HAP-1 (cell line): ENCODE measurements around the gene PDZK1.
"Not testable (repeated sequence)": the region's sequence is repeated elsewhere in the genome, so short reads cannot be mapped to it uniquely, and the experiment has no call there.

Experiments used
- DNase-seq, 2 experiments: peaks; one replicate each; pipeline ENCODE4 v3.0.0-alpha.2; 2016 to 2020; ENCODE audit warnings: low spot score in 2 of 2
- H3K27me3 ChIP-seq: fragments of 250-450 bp; sonication (Bioruptor Pico); 2 replicates; pipeline ENCODE4 v1.5.1; 2020; ENCODE audit warnings: low read depth, mild to moderate bottlenecking, moderate library complexity
- H3K36me3 ChIP-seq: fragments of 250-450 bp; sonication (Bioruptor Pico); replicated peaks from 2 replicates; pipeline ENCODE4 v1.5.1; 2020; ENCODE audit warnings: mild to moderate bottlenecking
- H3K4me1 ChIP-seq: fragments of 250-450 bp; sonication (Bioruptor Pico); 2 replicates; pipeline ENCODE4 v1.5.1; 2020; ENCODE audit warnings: mild to moderate bottlenecking
- H3K4me3 ChIP-seq: fragments of 250-450 bp; sonication (Bioruptor Pico); 2 replicates; pipeline ENCODE4 v1.5.1; 2020; ENCODE audit warnings: mild to moderate bottlenecking, moderate library complexity
- H3K9me3 ChIP-seq: fragments of 250-450 bp; sonication (Bioruptor Pico); 2 replicates; pipeline ENCODE4 v1.5.1; 2020; ENCODE audit warnings: mild to moderate bottlenecking, moderate library complexity
- in situ Hi-C: fragments of 300-500 bp; cut with MboI; formaldehyde crosslinking; loops from 3 replicates; pipeline ENCODE4 v1.14.3; 2020; ENCODE audit warnings: low sequenced_read_pairs, inconsistent platforms, mixed read lengths

PDZK1 gene

DNA sequence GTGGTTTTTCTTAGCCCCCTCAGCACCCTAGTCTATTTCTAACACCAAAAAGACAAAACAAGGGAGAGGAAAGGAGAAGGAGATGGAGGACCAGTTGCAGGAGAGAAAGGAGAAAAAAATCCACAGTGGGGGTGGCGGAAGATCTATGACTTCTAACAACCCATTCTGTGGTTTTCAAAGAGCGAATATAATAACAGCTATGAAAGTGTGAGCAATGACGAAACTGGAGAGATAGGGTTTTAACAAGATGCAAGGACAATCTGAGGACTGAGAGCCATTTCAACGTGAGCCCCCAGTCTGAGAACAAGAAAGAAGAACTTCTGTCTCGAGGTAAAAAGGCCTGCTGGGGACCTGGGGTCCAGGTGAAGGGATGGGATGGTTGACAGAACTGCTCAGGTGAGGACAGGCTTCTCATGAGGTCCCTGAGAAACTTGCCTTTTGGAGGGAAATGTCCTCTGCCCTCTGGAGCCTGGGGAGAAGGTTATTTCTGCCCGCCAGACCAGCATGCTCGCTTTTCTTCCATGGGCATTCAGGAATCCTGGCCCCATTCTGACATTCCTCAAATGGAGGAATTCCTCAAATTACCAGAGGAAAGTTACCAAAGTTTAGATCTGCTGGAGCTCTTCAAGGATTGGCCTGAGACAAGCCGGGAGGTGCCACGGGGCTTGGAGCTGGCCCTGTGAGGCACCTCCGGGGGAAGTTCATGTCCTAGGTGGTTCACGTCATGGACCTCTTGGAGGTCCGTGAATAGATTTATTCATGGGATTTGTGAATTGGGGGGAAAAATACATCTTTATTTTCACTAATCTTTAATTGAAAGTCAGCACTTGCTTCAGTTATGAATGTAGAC lies 12.3 kb upstream of the PDZK1 start, which contains the start of gene CD160:
Gene CD160, plus strand, starts transcription at position 270 of the 850 bp plus-strand sequence. CDS start 8,829 bp downstream, outside the sequence.
- Histone ChIP-seq H3K4me1 (no peaks in the 10 kb centered on the region; the same call in 1 of the 2 replicates), H3K27me3 (no peaks in the 10 kb centered on the region), H3K9me3 (no peaks in the 10 kb centered on the region), H3K4me3 (no peak within 1 kb of the TSS), H3K36me3 (no peaks in the 10 kb centered on the region)
- no peak for DNase-seq
- in situ Hi-C loops: loop anchor here (5.0 kb wide), 1 partner anchor 58 kb away; no protein-coding TSS in a partner anchor

- H3K4me1 ChIP-seq, H3K4me3 ChIP-seq, in situ Hi-C loops, H3K27me3 ChIP-seq, DNase-seq, H3K36me3 ChIP-seq, H3K9me3 ChIP-seq: not testable (repeated sequence)
These were observed 11.3 kb upstream of the PDZK1 start for GRCh38 chr1:145718465-145718864.

GRCh38 chr1:145717833-145718232 lies 10.7 kb upstream of the PDZK1 start:
- in situ Hi-C loops: no loop called here
- H3K27me3 ChIP-seq: no peaks in the 10 kb centered on the region
- no peaks in the 10 kb centered on the region; the same call in 1 of the 2 replicates for H3K4me1 ChIP-seq
- H3K36me3 ChIP-seq: no peaks in the 10 kb centered on the region
- no peaks in the 10 kb centered on the region for H3K9me3 ChIP-seq
- no peak overlapping the region for H3K4me3 ChIP-seq
- DNase-seq: no peak

- H3K27me3 ChIP-seq: no peaks in the 10 kb centered on the region
- H3K9me3 ChIP-seq: no peaks in the 10 kb centered on the region
- no peak for DNase-seq
- H3K4me3 ChIP-seq: no peak overlapping the region
- no peaks in the 10 kb centered on the region for H3K36me3 ChIP-seq
- in situ Hi-C loops: no loop called here
- no peaks in the 10 kb centered on the region; the same call in 1 of the 2 replicates for H3K4me1 ChIP-seq
These were observed 9.6 kb upstream of the PDZK1 start for GRCh38 chr1:145716641-145717345.

DNA sequence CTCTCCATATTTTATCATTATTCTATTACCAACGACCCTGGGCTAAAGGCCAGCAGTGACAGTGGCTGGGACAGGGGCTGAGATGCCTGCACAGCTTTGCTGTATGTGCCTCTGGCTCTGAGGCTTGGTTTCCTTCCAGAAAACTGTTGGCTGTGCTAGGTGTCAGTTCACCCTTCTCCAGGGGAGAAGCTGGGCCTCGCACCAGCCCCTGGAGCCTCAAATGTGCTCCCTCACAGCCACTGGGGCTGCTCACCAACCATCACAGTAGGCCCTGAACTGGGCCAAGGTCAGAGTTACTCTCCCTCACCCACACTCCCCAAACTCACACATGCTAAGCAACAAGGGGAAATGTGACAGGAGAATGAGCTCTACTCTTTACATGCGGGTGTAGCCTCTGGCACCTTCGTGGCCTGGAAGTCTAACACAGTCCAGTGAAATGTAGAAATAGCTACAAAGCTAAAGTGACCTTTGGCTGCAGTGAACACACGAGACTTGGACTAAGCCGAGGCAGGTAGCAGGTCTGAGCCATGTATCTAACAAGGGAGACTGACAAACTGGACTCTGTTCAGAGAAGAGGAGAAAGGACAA lies 7.5 kb upstream of the PDZK1 start:
- no peaks in the 10 kb centered on the region for H3K9me3 ChIP-seq
- H3K27me3 ChIP-seq: no peaks in the 10 kb centered on the region
- no peaks in the 10 kb centered on the region for H3K4me1 ChIP-seq
- in situ Hi-C loops: no loop called here
- DNase-seq: no peak
- H3K36me3 ChIP-seq: no peaks in the 10 kb centered on the region
- no peak overlapping the region for H3K4me3 ChIP-seq

GRCh38 chr1:145711213-145711651 lies 4.1 kb upstream of the PDZK1 start:
- Histone ChIP-seq H3K36me3 (no peaks in the 10 kb centered on the region), H3K4me3 (no peak overlapping the region), H3K4me1 (no peaks in the 10 kb centered on the region), H3K9me3 (no peaks in the 10 kb centered on the region), H3K27me3 (no peaks in the 10 kb centered on the region)
- in situ Hi-C loops: no loop called here
- DNase-seq: no peak

DNA sequence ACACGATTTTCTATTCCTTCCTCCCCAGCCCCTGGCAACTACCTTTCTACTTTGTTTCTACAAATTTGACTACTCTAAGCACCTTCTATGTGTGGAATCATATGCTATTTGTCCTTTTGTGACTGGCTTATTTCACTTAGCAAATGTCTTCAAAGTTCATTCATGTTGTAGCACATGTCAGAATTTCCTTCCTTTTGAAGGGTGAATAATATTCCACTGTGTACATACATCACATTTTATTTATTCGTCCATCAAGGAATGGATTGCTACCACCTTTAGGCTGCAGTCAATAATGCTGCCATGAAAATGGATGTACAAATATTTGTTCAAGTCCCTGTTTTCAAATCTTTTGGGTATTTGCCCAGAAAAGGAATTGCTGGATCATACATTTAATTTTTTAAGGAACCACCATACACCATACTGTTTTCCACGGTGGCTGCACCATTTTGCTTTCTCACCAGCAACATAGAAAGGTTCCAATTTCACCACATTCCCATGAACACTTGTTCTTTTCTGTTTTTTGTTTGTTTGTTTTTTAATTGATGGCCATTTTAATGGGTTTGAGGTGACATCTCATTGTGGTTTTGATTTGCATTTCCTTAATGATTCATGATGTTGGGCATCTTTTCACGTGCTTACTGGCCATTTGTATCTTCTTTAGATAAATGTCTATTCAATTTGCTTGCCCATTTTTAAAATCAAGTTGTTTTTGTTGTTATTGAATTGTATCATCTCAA lies 3.3 kb upstream of the PDZK1 start:
- no peaks in the 10 kb centered on the region for H3K27me3 ChIP-seq
- no peak overlapping the region for H3K4me3 ChIP-seq
- no peaks in the 10 kb centered on the region for H3K9me3 ChIP-seq
- in situ Hi-C loops: no loop called here
- H3K4me1 ChIP-seq: no peaks in the 10 kb centered on the region
- H3K36me3 ChIP-seq: no peaks in the 10 kb centered on the region
- no peak for DNase-seq

DNA sequence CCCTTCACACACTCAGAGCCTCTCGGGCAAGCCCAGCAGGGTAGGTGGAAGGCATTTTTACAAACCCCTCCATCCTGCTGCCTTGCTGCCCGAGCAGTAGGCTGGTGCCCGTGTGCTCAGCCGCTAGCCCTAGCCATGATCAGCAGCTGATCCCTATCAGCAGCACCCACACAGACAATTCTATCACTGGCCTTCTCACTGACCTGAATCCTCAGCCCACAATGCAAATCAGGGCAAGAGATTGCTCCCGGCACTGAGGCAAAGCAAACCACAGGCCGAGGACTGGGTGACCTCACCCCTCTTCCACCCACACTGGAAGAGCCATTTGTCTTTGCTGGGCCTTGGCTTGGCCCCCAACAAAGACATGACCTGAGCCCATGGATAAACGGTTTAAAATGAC lies 895 bp upstream of the PDZK1 start:
- no peak overlapping the region for H3K4me3 ChIP-seq
- H3K27me3 ChIP-seq: no peaks in the 10 kb centered on the region
- no peaks in the 10 kb centered on the region for H3K9me3 ChIP-seq
- DNase-seq: no peak
- no peaks in the 10 kb centered on the region for H3K4me1 ChIP-seq
- in situ Hi-C loops: no loop called here
- no peaks in the 10 kb centered on the region for H3K36me3 ChIP-seq

DNA sequence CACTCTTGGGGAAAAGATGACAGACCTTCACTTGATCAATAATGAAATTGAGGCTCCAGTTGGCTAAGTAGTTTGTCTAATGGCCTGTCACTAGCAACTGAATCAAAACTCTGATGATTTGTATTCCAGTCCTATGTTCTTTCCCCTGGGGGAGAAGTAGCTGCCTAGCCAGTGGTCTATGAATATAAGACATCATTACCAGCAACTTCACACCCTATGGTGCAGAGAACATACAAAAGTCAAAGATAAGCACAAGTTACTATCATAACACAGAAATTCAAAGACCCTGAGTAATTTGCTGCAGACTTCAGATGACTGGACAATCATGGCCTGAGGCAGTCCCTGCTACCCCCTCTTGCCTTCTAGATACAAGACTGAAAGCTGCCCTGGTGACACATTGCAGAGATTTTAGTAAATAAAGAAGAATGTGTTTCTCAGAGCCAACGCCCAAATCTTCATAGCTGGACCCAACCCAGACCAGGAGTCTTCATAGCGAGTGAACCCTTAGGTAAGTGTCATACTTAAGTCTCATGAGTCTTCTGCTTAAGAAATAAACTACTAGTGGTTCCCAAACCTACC lies 993 bp downstream of the PDZK1 start:
- Histone ChIP-seq H3K4me1 (no peaks in the 10 kb centered on the region), H3K36me3 (no peaks in the 10 kb centered on the region), H3K9me3 (no peaks in the 10 kb centered on the region), H3K4me3 (no peak overlapping the region), H3K27me3 (no peaks in the 10 kb centered on the region)
- DNase-seq: no peak
- in situ Hi-C loops: no loop called here

GRCh38 chr1:145705622-145706021 lies 1.5 kb downstream of the PDZK1 start:
- Histone ChIP-seq H3K36me3 (no peaks in the 10 kb centered on the region), H3K27me3 (no peaks in the 10 kb centered on the region), H3K4me1 (no peaks in the 10 kb centered on the region), H3K4me3 (no peak overlapping the region), H3K9me3 (no peaks in the 10 kb centered on the region)
- no peak for DNase-seq
- in situ Hi-C loops: no loop called here

DNA sequence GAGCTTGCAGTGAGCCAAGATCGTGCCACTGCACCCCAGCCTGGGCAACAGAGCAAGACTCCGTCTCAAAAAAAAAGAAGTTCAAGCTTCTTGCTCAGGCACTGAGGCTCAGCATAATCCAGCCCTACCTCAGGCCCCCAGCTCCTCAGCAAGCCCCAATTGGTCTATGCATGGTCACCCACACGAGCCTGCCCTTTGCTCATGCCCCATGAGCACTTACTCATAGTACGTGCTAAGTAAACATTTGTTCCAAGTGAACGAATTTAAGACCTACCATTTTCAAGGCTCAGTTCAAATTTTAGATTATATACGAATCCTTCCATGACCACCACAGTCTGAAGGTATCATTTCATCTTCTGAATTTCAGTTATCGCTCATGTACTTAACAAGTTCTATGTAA lies 4.3 kb downstream of the PDZK1 start:
- in situ Hi-C loops: no loop called here
- no peaks in the 10 kb centered on the region for H3K36me3 ChIP-seq
- no peak overlapping the region for H3K4me3 ChIP-seq
- H3K27me3 ChIP-seq: no peaks in the 10 kb centered on the region
- DNase-seq: no peak
- no peaks in the 10 kb centered on the region for H3K9me3 ChIP-seq
- H3K4me1 ChIP-seq: no peaks in the 10 kb centered on the region

DNA sequence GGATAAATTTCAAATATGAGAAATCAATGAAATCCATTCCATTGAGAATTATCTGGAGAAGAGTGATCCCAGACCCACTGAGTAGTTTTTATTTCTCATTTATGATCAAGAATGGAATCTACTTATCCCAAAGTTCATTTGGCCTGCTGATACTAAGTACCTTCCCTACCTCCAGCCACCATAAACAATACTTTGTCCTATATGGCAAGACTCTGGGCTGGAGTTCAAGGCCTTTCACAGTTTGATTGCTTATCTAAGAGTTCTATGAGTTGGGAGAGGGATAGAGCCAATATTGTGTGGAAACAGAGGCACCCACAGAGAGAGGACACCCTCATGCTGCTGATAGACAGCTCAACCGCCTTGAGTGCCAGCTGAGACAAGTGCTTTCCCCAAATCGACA lies 5.1 kb downstream of the PDZK1 start:
- no peak for DNase-seq
- Histone ChIP-seq H3K4me3 (no peak overlapping the region), H3K27me3 (no peaks in the 10 kb centered on the region), H3K36me3 (no peaks in the 10 kb centered on the region), H3K4me1 (no peaks in the 10 kb centered on the region), H3K9me3 (no peaks in the 10 kb centered on the region)
- in situ Hi-C loops: no loop called here

DNA sequence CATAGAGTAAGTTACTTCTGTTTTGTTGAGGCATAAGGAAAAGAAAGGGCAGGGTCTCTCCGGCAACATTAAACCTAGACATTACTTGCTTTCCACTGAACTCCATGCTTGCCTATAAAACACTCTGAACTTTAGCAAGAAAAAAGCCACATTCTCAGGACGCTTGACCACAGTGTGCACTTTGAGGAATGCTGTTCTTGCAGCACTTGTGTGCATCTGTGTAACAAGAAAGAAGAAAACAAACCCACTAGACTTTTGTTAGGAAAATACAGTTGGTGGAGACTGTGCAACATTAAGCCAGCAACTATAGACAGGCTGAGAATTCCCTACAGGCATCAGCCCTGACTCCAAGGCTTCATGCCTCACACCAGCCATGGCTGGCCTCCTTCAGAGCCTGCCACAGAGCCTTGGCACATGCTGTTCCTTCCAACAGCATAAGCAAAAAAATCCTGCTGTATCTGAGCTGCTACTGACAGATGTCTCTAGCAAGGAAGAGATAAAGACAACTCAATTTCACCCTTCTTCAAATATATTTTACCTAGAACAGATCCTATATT lies 5.8 kb downstream of the PDZK1 start:
- no peaks in the 10 kb centered on the region for H3K36me3 ChIP-seq
- no peak for DNase-seq
- H3K4me3 ChIP-seq: no peak overlapping the region
- in situ Hi-C loops: no loop called here
- H3K4me1 ChIP-seq: no peaks in the 10 kb centered on the region
- H3K27me3 ChIP-seq: no peaks in the 10 kb centered on the region
- H3K9me3 ChIP-seq: no peaks in the 10 kb centered on the region
